A549 (cell line): Measurements from ENCODE around the gene NUMA1.

ENCODE experiments used
- CTCF ChIP-seq: fragments of >200 bp; sonication (Bioruptor Twin); formaldehyde crosslinking; IDR thresholded peaks from 3 replicates; pipeline ENCODE4 v1.5.1; 2016
- EHF ChIP-seq: fragments of 250-450 bp; sonication (Bioruptor Pico); IDR thresholded peaks from 2 replicates; pipeline ENCODE4 v1.5.0; 2020; ENCODE audit warnings: mild to moderate bottlenecking
- POLR2A ChIP-seq: IDR thresholded peaks from 2 replicates; pipeline ENCODE4 v1.6.1; 2012; ENCODE audit warnings: mild to moderate bottlenecking, low read length
- RFX5 ChIP-seq: fragments of 450-650 bp; IDR thresholded peaks from 2 replicates; pipeline ENCODE4 v1.7.1; 2014; ENCODE audit warnings: antibody characterized with exemption, mild to moderate bottlenecking, moderate library complexity
- TF ChIP-seq, protein P1 (sequence below): fragments of 450-650 bp; IDR thresholded peaks from 2 replicates; pipeline ENCODE4 v1.6.1; 2014; ENCODE audit warnings: antibody characterized with exemption

DNA sequence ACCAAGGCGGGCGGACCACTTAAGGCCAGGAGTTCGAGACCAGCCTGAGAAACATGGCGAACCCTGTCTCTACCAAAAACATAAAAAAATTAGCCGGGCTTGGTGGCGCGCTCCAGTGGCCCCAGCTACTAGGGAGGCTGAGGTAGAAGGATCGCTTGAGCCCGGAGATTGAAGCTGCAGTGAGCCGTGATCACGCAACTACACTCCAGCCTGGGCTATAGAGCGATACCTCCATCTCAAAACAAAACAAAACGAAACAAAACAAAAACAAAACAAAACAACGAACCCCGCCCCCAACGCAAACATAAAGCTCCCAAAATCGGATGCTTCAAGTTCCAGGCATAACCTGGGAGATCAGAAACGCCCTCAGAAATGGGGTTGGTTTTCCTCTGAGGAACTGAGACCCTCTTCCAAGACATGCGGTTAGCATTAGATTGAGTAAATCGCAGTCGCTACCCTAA is 872 bp upstream of the NUMA1 start:
- no peak for TF ChIP-seq EHF (CRISPR knock-in tag)
- TF ChIP-seq, protein P1, sequence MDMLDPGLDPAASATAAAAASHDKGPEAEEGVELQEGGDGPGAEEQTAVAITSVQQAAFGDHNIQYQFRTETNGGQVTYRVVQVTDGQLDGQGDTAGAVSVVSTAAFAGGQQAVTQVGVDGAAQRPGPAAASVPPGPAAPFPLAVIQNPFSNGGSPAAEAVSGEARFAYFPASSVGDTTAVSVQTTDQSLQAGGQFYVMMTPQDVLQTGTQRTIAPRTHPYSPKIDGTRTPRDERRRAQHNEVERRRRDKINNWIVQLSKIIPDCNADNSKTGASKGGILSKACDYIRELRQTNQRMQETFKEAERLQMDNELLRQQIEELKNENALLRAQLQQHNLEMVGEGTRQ, result no peak
- TF ChIP-seq CTCF, result no peak
- TF ChIP-seq RFX5, result no peak
- no peak for TF ChIP-seq POLR2A
